Testis (tissue), 3 donors: Measurements from ENCODE around the gene TC2N. TPM values are rescaled to one million over a fixed set of nuclear protein-coding genes. Genes with fewer than 3 reads are reported as not detected.
A peak's percentile ranks its signal among the peaks of the same experiment; 100 is the strongest.

Source experiments
- DNase-seq: peaks from one replicate; pipeline ENCODE4 v3.0.0-alpha.2; 2019
- H3K27ac ChIP-seq, 2 donors: fragments of 200-600 bp; sonication (generic); one replicate each; pipeline ENCODE4 v1.5.1; 2019
- H3K27me3 ChIP-seq: fragments of 200-600 bp; sonication (generic); one replicate; pipeline ENCODE4 v1.5.1; 2019
- H3K36me3 ChIP-seq: fragments of 200-600 bp; sonication (generic); one replicate; pipeline ENCODE4 v1.5.1; 2017; ENCODE audit warnings: low read depth; ENCODE audit errors: missing control alignments
- H3K4me1 ChIP-seq: fragments of 200-600 bp; sonication (generic); one replicate; pipeline ENCODE4 v1.5.1; 2019
- H3K4me3 ChIP-seq, 2 donors: fragments of 200-600 bp; sonication (generic); one replicate each; pipeline ENCODE4 v1.5.1; 2017 to 2019
- H3K9me3 ChIP-seq: fragments of 200-600 bp; sonication (generic); one replicate; pipeline ENCODE4 v1.5.1; 2017
- POLR2A ChIP-seq: fragments of 450-650 bp; IDR thresholded peaks from one replicate; pipeline ENCODE4 v1.6.1; 2017; ENCODE audit warnings: antibody characterized with exemption, mild to moderate bottlenecking, moderate library complexity
- WGBS, 2 donors: methylation state at CpG; one replicate each; pipeline ENCODE4 v1.1.5; 2018; 5-methylcytosine and 5-hydroxymethylcytosine counted together
- intact Hi-C: fragments of 100-400 bp; cut with DNase I; formaldehyde crosslinking; loops from one replicate; pipeline ENCODE4 v1.15.1; 2023; ENCODE audit warnings: low total_unique reads
- polyA plus RNA-seq: library from polyadenylated mRNA; stranded (reverse); fragments of 350-450 nt; fragmentation: Illumina TruSeq; extraction: RNeasy Lipid Tissue Mini Kit (QIAGEN cat#74804); gene quantifications from one replicate; pipeline ENCODE4 v1.2.3, GENCODE V29; 2014; ENCODE audit warnings: low read depth, low replicate concordance; ENCODE audit not compliant: insufficient read depth
- total RNA-seq, 2 donors: library from RNA; depleted of rRNA; stranded (reverse); fragments of >200 nt; gene quantifications; one replicate each; pipeline ENCODE4 v1.2.3, GENCODE V29; 2016
- TF ChIP-seq, protein P1 (sequence below), 3 experiments: fragments of 450-650 bp in 2 of 3; fragments of 200-600 bp in 1 of 3; sonication (generic) in 1 of 3; IDR thresholded peaks; one replicate each; pipeline ENCODE4 v1.5.1; 2016 to 2019; ENCODE audit warnings: antibody characterized with exemption in 3 of 3, mild to moderate bottlenecking in 2 of 3, moderate library complexity in 1 of 3

TC2N gene
- total and polyA plus RNA-seq, 3 donors from 2014 or later, result 17.2 to 24.3 (median 19.6) TPM

GRCh38 chr14:91882776-91883175 is 15.4 kb upstream of the TC2N start:
- Histone ChIP-seq H3K27me3 (no peaks in the 10 kb centered on the region), H3K9me3 (no peaks in the 10 kb centered on the region), H3K36me3 (no peaks in the 10 kb centered on the region), H3K4me3 (no peak overlapping the region), H3K27ac (peak overlapping the region; percentile 27 to 78), H3K4me1 (peaks cover 22% of the 10 kb centered on the region)
- intact Hi-C loops, result no loop called here
- TF ChIP-seq POLR2A, result no peak
- DNase-seq, result no peak
- 64 to 76% methylated on average over 4 of the region's 4 CpGs for WGBS, 2 donors

GRCh38 chr14:91882369-91882768 is 15.0 kb upstream of the TC2N start:
- Histone ChIP-seq H3K27ac (peak overlapping the region in 1 of 2 donors; percentile 78), H3K4me3 (no peak overlapping the region), H3K36me3 (no peaks in the 10 kb centered on the region), H3K9me3 (no peaks in the 10 kb centered on the region), H3K4me1 (peaks cover 22% of the 10 kb centered on the region), H3K27me3 (no peaks in the 10 kb centered on the region)
- intact Hi-C loops, result no loop called here
- no peak for DNase-seq
- TF ChIP-seq, protein P1, sequence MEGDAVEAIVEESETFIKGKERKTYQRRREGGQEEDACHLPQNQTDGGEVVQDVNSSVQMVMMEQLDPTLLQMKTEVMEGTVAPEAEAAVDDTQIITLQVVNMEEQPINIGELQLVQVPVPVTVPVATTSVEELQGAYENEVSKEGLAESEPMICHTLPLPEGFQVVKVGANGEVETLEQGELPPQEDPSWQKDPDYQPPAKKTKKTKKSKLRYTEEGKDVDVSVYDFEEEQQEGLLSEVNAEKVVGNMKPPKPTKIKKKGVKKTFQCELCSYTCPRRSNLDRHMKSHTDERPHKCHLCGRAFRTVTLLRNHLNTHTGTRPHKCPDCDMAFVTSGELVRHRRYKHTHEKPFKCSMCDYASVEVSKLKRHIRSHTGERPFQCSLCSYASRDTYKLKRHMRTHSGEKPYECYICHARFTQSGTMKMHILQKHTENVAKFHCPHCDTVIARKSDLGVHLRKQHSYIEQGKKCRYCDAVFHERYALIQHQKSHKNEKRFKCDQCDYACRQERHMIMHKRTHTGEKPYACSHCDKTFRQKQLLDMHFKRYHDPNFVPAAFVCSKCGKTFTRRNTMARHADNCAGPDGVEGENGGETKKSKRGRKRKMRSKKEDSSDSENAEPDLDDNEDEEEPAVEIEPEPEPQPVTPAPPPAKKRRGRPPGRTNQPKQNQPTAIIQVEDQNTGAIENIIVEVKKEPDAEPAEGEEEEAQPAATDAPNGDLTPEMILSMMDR (IDR thresholded peaks at IDR 0.05), result no peak
- no peak for TF ChIP-seq POLR2A
- WGBS, 2 donors, result 27 to 60% methylated on average over 2 to 5 of the region's 5 CpGs

- no peak for TF ChIP-seq POLR2A
- TF ChIP-seq, protein P1 (IDR thresholded peaks at IDR 0.05), result no peak
- Histone ChIP-seq H3K27ac (no peak overlapping the region), H3K27me3 (no peaks in the 10 kb centered on the region), H3K4me3 (no peak overlapping the region), H3K4me1 (peaks cover 15% of the 10 kb centered on the region), H3K9me3 (no peaks in the 10 kb centered on the region), H3K36me3 (no peaks in the 10 kb centered on the region)
- DNase-seq, result no peak
- 81 to 89% methylated on average over 6 of the region's 6 CpGs for WGBS, 2 donors
- intact Hi-C loops, result no loop called here
Measured at GRCh38 chr14:91879196-91879595, 11.9 kb upstream of the TC2N start.

DNA sequence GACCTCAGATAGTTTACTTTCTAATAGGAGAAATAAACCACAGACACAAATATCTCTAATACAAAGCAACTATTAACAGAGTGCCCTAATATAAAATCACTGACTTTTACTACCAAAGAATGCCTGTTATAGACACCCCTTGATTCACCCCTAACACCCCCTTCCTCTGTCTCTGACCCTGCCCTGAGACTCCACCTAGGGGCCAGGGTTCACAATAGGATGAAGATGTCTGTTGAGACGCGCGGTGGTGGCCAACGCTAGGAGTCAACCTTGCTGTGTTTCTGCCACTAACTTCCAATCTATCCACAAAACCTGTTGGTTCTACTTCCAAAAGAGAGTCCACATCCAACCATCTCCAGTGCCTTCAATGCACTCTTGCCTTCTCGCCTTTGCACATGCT is 10.9 kb upstream of the TC2N start:
- DNase-seq, result no peak
- WGBS, 2 donors, result 96 to 98% methylated on average over 5 of the region's 5 CpGs
- Histone ChIP-seq H3K4me3 (no peak overlapping the region), H3K27ac (no peak overlapping the region), H3K9me3 (no peaks in the 10 kb centered on the region), H3K4me1 (peaks cover 15% of the 10 kb centered on the region), H3K36me3 (no peaks in the 10 kb centered on the region), H3K27me3 (no peaks in the 10 kb centered on the region)
- TF ChIP-seq POLR2A, result no peak
- TF ChIP-seq, protein P1 (IDR thresholded peaks at IDR 0.05), result no peak
- intact Hi-C loops, result no loop called here

DNA sequence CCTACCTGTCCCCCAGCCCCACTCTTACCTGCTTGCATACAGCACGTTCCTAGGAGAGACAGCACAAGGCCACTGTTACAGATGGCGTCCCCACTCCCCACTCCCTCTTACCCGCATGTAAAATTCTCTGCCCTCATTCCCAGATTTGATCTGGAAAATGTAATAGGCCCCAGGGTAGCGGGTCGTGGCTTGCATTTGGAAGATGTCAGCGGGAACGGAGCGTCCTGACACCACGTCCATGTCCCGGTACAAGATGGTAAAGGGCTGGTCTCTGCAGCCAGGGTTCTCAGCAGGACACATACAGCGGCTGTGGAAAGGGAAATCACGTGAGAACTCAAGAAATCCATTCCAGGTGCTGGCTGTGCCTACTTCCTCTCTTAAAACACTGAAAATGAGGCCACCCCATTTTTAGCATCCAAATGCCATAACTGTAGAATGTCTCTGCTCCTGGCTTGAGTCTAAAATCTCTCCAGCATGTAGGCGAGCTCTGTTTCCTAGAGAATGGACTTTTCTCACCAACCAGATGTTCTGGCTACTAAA is 10.1 kb upstream of the TC2N start:
- Histone ChIP-seq H3K4me1 (peaks cover 13% of the 10 kb centered on the region), H3K27me3 (no peaks in the 10 kb centered on the region), H3K27ac (no peak overlapping the region), H3K4me3 (no peak overlapping the region), H3K36me3 (no peaks in the 10 kb centered on the region), H3K9me3 (no peaks in the 10 kb centered on the region)
- no peak for DNase-seq
- TF ChIP-seq, protein P1 (IDR thresholded peaks at IDR 0.05), result no peak
- no peak for TF ChIP-seq POLR2A
- WGBS, 2 donors, result 80 to 84% methylated on average over 13 of the region's 13 CpGs
- intact Hi-C loops, result no loop called here
